GM21390 (cell line): ENCODE results near the gene ECD.

ENCODE experiments used
- ATAC-seq: cut with Tn5 transposase; IDR thresholded peaks from one replicate; pipeline ENCODE4 v1.9.1; 2021; ENCODE audit not compliant: unreplicated experiment

The ECD gene

GRCh38 chr10:73167783-73168464, at the start of gene ECD, which contains the start of gene FAM149B1:
Gene ECD (minus strand): TSS chr10:73168008. CDS start chr10:73163937, 4,071 bp downstream.
Gene FAM149B1 (plus strand): TSS chr10:73168119. CDS start chr10:73168340, 221 bp downstream.
- peak; percentile 89 for ATAC-seq

DNA sequence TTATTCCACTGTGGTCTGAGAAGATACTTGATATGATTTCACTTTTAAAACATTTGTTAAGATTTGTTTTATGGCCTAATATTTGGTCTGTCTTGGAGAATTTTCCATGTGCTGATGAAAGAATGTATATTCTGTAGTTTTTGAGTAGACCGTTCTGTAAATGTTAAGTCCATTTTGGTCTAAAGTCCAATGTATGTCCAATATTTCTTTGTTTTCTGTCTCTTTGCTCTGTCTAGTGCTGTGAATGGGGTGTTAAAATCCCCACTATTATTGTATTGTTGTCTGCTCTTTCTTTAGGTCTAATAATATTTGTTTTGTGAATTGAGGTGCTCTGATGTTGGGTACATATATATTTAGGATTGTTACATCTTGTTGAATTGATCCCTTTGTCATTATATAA, 47.9 kb upstream of the ECD start:
- ATAC-seq, result no peak

GRCh38 chr10:73211106-73211811, 43.5 kb upstream of the ECD start:
- no peak for ATAC-seq

DNA sequence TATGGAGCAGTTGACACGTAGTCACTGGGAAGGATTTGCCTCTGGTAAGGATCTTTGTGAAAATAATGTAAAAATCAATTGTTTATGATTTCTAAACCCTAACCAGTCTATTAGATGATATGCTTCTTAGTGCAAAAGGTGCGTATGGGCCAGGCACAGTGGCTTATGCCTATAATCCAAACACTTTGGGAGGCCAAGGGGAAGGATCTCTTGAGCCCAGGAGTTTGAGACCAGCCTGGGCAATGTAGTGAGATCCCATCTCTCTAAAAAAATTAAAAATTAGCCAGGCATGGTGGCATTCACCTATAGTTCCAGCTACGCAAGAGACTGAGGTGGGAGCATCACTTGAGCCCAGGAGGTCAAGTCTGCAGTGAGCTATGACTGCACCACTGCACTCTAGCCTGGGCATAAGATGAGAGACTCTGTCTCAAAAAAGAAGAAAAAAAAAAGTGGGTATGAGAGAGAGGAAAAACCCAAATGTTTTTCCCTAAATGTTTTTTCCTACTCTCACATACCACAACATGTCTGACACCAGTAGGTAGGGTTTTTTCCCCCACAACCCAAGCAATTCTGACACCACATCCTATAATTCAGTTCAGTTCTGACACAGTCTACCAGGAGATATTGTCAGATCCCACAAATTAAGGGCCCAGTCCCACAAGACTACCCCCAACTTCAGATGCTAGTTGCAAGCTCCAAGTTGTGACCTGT, 42.7 kb upstream of the ECD start:
- no peak for ATAC-seq

- no peak for ATAC-seq
Observed at GRCh38 chr10:73209705-73210104, 41.9 kb upstream of the ECD start.

- ATAC-seq, result no peak
Observed at GRCh38 chr10:73207883-73208282, 40.1 kb upstream of the ECD start.

- ATAC-seq, result no peak
Observed at GRCh38 chr10:73206385-73206784, 38.6 kb upstream of the ECD start.

DNA sequence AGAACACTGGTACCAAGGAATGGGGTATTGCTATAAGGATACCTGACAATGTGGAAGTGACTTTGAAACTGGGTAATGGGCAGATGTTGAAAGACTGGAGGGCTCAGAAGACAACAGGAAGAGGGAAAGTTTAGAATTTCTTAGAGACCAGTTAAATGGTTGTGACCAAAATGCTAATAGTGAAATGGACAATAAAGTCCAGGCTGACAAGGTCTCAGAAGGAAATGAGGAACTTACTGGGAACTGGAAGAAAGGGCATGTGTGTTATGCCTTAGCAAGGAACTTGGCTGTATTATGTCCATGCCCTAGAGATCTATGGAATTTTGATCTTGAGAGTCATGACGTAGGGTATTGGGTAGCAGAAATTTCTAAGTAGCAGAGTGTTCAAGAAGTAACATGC, 38.1 kb upstream of the ECD start:
- no peak for ATAC-seq

GRCh38 chr10:73205081-73205480, 37.3 kb upstream of the ECD start:
- ATAC-seq, result no peak

DNA sequence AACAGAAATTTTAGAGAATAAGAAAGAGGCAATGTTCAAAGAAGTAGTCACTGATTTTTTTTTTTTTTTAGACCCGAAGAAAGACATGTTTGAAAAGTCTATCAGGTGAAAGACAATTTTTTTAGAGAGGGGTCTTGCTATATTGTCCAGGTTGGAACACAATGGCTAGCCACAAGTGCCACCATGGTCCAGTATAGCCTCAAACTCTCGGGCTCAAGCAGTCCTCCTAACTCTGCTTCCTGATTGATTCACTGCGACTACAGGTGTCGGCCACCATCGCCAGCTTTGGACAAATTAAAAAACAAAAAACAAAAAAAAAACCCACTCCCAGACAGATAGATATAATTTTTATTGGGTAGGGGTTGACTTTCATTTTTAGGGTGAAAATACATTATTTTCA, 22.4 kb upstream of the ECD start:
- ATAC-seq, result no peak

DNA sequence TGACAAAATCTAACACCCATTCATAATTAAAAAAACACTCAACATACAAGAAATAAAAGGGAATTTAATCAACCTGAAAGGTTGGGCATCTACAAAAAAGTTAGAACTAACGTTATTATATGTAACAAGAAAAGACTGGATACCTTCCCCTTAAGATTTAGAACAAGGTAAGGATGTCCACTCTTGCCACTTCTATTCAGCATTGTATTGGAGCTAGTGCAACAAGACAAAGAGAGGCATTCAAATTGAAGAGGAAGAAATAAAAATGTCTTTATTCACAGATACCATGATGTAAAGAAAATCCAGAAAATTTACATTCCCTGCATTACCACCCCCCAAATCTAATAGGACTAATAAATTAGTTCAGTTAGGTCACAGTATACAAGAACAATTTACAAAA, 18.5 kb upstream of the ECD start:
- no peak for ATAC-seq

DNA sequence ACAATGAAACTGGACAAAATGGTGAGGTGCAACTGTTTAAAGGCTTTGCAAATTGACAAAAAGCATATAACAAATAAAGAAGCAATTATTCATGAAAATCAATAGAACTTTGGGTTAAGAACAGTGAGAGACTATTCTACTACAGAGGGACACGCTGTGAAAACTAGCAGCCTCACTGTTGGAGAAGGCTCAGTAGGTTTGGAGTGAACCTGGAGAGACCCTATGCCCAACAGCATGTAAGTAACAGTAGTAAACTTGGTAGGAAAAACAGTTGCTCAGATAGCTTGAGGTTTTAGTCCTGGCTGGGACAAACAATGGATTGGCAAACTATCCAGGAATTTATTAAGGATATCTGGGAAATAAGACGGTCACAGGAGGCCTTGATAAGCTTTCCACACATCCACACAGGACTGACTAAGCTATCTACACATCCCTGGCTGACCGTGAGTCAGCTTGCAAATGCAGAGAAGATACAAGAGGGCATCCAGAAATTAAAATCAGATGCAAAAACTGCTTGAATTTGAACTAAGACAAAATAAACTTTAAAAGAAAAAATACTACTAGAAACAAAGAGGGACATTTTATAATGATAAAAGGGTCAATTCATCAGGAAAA, 16.0 kb upstream of the ECD start:
- ATAC-seq, result no peak

DNA sequence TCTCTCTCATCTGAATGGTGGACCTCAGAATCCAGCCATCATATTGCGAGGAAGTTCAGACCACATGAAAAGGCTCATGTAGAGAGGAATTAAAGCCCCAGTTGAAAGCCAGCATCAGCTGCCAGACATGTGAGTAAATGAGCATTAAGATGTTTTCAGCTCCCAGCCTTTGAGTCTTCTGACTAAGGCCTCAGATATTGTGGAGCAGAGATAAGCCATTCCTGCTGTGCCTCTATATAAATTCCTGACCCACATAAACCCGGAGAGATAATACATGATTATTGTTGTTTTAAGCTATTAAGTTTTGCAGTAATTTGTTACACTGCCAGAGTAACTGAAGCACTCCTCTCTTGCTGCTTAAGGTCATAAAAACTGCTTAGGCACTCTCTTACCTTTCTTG, 14.8 kb upstream of the ECD start:
- ATAC-seq, result no peak

DNA sequence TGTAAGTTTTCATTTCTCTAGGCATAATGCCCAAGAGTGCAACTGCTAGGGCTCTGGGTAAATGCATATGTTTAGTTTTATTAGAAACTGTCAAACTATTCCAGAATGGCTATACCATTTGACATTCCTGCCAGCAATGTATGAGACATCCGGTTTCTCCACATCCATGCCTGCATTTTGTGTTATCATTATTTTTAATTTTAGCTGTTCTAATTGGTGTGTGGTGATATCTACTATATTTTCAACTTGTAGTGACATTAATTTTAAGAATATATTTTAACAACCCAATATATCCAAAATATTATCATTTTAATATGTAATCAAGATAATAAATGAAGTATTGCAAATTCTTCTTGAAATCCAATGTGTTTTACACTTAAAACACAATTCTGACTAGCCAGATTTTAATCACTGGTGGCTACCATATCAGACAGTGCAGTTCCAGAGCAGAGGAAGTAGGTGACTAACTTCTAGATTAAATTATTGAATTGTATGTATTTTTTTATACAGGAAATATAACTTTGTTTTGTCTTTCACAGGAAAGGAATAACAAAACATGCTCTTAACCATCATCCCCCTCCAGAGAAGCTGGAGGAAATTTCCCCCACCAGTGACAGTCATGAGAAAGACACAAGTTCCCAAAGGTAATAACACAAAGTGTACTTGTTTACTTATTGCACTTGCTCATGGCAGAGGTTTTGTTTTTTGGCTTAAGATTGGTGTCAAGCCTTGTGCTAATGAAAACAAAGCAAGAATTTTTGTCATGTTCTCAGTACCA, 6.5 kb upstream of the ECD start:
- ATAC-seq, result no peak

- no peak for ATAC-seq
Observed at GRCh38 chr10:73172867-73173266, 5.1 kb upstream of the ECD start.

- no peak for ATAC-seq
Observed at GRCh38 chr10:73169320-73169719, 1.5 kb upstream of the ECD start.

DNA sequence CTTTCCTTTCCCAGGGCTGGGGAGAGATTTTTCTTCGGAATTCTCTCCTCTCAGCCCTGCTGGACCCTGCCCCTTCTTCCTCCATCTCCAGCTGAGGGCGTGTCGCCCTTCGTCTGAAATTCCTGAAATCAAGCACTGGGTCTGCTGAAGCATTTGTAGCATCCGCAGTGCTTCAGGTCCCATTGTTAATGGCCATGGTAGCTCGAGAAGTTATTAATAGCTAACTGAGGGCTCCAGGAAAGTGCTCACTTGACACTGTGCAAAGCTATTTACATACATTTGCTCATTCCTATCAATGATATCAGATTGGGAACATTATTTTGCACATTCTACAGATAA, 626 bp upstream of the ECD start:
- no peak for ATAC-seq

DNA sequence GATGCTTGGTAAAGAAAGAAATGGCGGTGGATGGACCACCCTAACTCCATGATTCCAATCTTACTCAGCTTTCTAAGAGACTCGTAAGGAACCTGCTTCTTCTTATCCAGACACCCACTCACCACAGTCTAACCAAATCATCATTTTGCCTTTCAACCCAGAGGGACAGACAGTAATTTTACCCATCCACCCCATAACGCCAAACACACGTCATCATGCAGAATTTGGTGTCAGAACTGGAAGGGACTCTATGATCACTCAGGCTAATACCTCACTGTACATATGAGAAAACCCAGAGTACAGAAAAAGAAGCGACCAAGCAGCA, 388 bp downstream of the ECD start:
- ATAC-seq, result no peak

DNA sequence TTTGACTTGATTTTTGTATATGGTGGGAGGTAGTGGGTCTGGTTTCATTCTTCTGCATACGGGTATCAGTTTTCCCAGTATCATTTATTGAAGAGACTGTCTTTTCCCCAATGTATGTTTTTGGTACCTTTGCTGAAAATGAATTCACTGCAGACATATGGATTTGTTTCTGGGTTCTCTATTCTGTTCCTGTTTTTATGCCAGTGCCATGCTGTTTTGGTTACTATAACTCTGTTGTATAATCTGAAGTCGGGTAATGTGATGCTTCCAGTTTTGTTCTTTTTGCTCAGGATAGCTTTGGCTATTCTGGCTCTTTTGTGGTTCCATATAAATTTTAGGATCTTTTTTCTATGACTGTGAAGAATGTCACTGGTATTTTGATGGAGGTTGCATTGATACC, 836 bp downstream of the ECD start:
- ATAC-seq, result no peak

- no peak for ATAC-seq
Observed at GRCh38 chr10:73163096-73163495, 4.7 kb downstream of the ECD start.

- no peak for ATAC-seq
Observed at GRCh38 chr10:73161662-73162061, 6.1 kb downstream of the ECD start.
